Measurements from ENCODE around the gene RPL22. TPM values are rescaled to one million over a fixed set of nuclear protein-coding genes. Genes with fewer than 3 reads are reported as not detected.

The RPL22 gene
- total and polyA plus RNA-seq, 4 donors, result 186 to 985 (median 248) TPM

DNA sequence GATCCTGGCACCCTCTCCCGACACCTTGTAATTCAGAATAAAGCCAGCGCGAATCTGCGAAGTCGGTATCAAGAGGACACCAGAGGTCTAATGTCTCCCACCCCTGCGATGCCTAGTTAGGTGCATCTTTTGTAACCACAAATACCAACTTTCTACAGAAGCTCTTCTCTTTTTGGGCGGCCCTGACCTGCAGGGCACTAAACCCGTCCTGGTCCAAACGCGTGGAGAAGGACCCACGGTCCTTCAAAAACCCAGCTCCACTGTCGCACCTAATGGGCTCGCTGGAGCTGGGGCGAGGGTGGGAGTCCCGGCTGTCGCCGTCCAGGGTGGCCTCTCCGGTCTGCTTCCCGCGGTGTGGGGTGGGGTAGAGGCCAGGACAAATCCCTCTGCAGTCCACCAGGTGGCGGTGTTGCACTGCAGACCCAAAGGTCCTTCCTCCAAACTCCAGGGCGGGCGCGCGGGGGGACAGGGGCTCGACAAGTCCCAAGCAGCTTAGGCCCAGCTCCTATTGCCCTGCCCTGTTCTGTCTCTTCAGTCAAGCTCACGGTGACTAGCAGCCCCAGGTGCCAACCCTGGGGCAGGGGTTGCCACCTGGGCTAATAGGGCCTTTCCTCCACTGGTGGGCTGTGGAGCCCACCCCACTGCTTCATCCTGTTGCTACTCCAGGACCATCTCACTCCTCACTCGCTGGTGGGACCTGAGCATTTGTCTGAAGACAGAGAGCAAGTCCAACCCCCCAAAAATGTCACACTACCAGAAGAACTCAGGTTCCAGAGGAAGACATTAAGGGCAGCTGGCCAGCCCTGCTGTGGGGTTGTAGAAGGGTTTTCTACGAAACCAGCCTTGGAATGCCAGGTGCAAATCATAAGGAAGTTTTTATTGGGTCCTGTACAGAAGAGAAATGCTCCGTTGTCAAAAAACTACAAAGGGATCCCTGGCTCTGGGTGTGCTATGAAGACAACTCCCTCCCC lies 47.4 kb upstream of the RPL22 start:
- H3K36me3 ChIP-seq (ENCODE audit: control insufficient read depth in 4 of 4, insufficient read depth in 4 of 4, low read length in 4 of 4), result no peaks in the 10 kb centered on the region
- TF ChIP-seq, protein P1, sequence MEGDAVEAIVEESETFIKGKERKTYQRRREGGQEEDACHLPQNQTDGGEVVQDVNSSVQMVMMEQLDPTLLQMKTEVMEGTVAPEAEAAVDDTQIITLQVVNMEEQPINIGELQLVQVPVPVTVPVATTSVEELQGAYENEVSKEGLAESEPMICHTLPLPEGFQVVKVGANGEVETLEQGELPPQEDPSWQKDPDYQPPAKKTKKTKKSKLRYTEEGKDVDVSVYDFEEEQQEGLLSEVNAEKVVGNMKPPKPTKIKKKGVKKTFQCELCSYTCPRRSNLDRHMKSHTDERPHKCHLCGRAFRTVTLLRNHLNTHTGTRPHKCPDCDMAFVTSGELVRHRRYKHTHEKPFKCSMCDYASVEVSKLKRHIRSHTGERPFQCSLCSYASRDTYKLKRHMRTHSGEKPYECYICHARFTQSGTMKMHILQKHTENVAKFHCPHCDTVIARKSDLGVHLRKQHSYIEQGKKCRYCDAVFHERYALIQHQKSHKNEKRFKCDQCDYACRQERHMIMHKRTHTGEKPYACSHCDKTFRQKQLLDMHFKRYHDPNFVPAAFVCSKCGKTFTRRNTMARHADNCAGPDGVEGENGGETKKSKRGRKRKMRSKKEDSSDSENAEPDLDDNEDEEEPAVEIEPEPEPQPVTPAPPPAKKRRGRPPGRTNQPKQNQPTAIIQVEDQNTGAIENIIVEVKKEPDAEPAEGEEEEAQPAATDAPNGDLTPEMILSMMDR (IDR thresholded peaks at IDR 0.05; ENCODE audit: control extremely low read depth, extremely low read depth), result peak; percentile 93
- H3K9ac ChIP-seq (ENCODE audit: insufficient read depth in 1 of 2, low read length in 2 of 2), result no peak overlapping the region
- H3K27me3 ChIP-seq (ENCODE audit: control insufficient read depth in 3 of 3, insufficient read depth in 3 of 3, low read length in 2 of 3), result peaks cover 12 to 50% (median 26%) of the 10 kb centered on the region in 3 donors
- H3K27ac ChIP-seq (ENCODE audit: low read depth in 1 of 2, low read length in 1 of 2), result no peak overlapping the region
- no peaks in the 10 kb centered on the region for H3K9me3 ChIP-seq (ENCODE audit: control insufficient read depth in 4 of 4, insufficient read depth in 3 of 4, low read length in 3 of 4)
- DNase-seq, result peak; percentile 88 to 90 (median 88)
- H3K4me1 ChIP-seq (ENCODE audit: control insufficient read depth in 5 of 5, insufficient read depth in 5 of 5, low read length in 5 of 5), result peaks cover 0 to 19% (median 2%) of the 10 kb centered on the region in 5 donors
- no peak overlapping the region for H3K4me3 ChIP-seq
- WGBS, 2 donors, result 6 to 7% methylated on average over 30 of the region's 30 CpGs
- ATAC-seq (ENCODE audit: insufficient read depth, low FRiP score), result peak; percentile 71

DNA sequence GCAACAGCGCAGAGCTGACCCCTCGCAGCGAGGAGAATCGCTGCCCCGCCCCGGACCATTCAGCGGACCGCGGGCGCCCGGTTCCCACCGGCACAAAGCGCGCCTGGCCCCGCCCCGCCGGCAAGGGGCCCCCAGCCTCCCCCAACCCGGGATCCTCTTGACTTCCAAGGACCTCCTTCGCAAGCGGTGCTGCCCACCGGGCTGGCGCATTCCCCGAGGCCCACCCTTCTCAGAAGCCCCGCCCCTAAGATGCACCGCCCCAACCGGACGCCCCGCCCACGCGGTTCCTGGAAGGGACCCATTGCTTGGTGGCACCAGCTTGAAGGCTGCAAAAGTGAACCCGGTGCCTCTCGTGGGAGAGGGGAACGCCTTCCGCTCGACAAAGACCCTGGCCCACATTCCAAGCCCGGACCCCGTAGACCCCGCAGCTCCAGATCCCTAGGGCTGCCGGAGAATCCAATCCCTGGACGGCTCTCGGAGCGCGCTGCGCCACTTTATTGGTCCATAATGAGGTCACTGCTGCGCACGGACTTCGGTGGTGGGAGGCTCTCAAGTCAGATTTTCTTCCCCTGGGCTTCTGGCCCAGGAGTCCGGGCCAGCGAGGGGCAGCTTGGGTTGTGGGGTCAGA lies 46.6 kb upstream of the RPL22 start:
- H3K4me3 ChIP-seq, result no peak overlapping the region
- no peak for ATAC-seq (ENCODE audit: insufficient read depth, low FRiP score)
- no peak for DNase-seq

DNA sequence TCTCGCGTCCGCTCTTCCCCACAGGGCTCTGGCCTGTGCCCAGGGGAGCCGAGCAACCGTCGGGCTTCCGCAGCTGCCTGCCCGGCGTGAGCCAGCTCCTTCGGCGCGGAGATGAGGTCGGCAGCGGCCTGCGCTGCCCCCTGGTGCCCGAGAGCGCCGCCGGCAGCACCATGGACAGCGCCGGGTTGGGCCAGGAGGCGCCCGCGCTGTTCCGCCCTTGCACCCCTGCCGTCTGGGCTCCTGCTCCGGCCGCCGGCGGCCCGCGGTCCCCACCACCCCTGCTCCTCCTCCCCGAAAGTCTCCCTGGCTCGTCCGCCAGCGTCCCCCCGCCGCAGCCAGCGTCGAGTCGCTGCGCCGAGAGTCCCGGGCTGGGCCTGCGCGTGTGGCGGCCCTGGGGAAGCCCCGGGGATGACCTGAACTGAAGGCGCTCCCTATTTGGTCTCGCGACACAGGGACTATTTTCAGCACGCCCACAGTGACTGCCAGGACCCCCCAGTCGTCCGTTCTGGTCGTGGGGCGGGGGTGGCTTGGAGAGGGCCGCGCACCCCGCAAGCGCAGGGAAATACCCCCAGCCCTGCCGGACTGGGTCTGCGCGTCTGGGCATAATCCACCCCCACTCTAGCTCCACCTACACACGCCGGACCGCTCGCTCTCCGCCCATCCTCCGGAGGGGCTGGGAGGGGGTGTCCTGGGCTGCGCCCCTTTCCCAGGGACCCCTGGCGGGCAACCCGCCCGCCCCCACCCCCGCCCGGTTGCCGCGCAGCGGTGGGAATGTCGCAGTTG lies 45.9 kb upstream of the RPL22 start:
- H3K27ac ChIP-seq (ENCODE audit: low read depth in 1 of 2, low read length in 1 of 2), result no peak overlapping the region
- H3K27me3 ChIP-seq (ENCODE audit: control insufficient read depth in 3 of 3, insufficient read depth in 3 of 3, low read length in 2 of 3), result peaks cover 21 to 53% (median 41%) of the 10 kb centered on the region in 3 donors
- no peak overlapping the region for H3K9ac ChIP-seq (ENCODE audit: insufficient read depth in 1 of 2, low read length in 2 of 2)
- TF ChIP-seq, protein P1 (IDR thresholded peaks at IDR 0.05; ENCODE audit: control extremely low read depth, extremely low read depth), result peak; percentile 82
- 2 to 4% methylated on average over 56 to 79 of the region's 79 CpGs for WGBS, 2 donors
- DNase-seq, result peak; percentile 83 to 90 (median 88)
- ATAC-seq (ENCODE audit: insufficient read depth, low FRiP score), result peak; percentile 83
- no peak overlapping the region for H3K4me3 ChIP-seq
- H3K36me3 ChIP-seq (ENCODE audit: control insufficient read depth in 4 of 4, insufficient read depth in 4 of 4, low read length in 4 of 4), result no peaks in the 10 kb centered on the region
- peaks cover 0 to 22% (median 4%) of the 10 kb centered on the region in 5 donors for H3K4me1 ChIP-seq (ENCODE audit: control insufficient read depth in 5 of 5, insufficient read depth in 5 of 5, low read length in 5 of 5)
- no peaks in the 10 kb centered on the region for H3K9me3 ChIP-seq (ENCODE audit: control insufficient read depth in 4 of 4, insufficient read depth in 3 of 4, low read length in 3 of 4)

More for the DNA sequence above, 46.6 kb upstream of the RPL22 start:
- 3 to 4% methylated on average over 46 to 49 of the region's 49 CpGs for WGBS, 2 donors
- TF ChIP-seq, protein P1 (IDR thresholded peaks at IDR 0.05; ENCODE audit: control extremely low read depth, extremely low read depth), result no peak
- Histone ChIP-seq H3K27ac (ENCODE audit: low read depth in 1 of 2, low read length in 1 of 2) (no peak overlapping the region), H3K9me3 (ENCODE audit: control insufficient read depth in 4 of 4, insufficient read depth in 3 of 4, low read length in 3 of 4) (no peaks in the 10 kb centered on the region), H3K36me3 (ENCODE audit: control insufficient read depth in 4 of 4, insufficient read depth in 4 of 4, low read length in 4 of 4) (no peaks in the 10 kb centered on the region), H3K4me1 (ENCODE audit: control insufficient read depth in 5 of 5, insufficient read depth in 5 of 5, low read length in 5 of 5) (peaks cover 0 to 22% (median 4%) of the 10 kb centered on the region in 5 donors), H3K27me3 (ENCODE audit: control insufficient read depth in 3 of 3, insufficient read depth in 3 of 3, low read length in 2 of 3) (peaks cover 16 to 53% (median 34%) of the 10 kb centered on the region in 3 donors), H3K9ac (ENCODE audit: insufficient read depth in 1 of 2, low read length in 2 of 2) (no peak overlapping the region)
